Measurements from ENCODE around the gene RNF212B.
"Not testable (repeated sequence)": the region's sequence is repeated elsewhere in the genome, so short reads cannot be mapped to it uniquely, and the experiment has no call there.

Gene RNF212B, protein sequence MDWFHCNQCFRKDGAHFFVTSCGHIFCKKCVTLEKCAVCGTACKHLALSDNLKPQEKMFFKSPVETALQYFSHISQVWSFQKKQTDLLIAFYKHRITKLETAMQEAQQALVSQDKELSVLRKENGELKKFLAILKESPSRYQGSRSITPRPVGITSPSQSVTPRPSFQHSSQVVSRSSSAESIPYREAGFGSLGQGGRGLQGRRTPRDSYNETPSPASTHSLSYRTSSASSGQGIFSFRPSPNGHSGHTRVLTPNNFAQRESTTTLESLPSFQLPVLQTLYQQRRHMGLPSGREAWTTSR

DNA sequence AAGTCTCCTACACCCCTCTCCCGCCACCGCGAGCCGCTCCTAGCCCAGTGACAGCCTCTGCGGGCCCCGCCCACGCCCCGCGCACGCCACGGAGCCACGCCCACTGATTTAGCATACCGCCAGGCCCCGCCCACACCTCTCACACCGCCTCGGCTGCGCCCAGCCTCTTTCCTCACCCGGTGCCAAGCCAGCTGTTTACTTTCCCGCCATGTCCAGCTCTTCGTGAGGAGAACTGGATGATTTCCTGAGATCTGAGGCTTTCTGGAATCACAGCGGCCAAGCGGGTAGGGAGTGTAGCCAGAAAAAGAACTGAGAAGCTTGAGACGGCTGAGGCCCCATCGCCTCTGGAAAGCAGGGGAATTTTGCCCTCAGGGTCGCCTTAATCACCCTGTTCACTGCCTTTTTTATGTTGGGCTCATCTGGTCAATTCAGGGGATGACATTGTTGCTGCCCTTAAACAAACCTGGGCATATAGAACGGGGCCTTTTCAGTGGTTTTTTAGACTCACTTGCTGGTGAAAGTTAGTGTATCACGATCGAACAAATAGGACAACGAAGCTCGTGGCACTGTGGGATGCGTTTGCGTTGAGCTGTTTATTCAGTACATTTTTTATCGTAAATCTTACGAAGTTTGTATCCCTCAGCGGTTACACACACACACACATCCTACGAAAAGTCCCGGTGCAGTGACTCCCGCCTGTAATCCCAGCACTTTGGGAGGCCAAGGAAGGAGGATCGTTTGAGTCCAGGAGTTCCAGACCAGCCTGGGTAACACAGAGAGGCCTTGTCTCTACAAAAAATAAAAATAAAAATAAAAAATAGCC is at the start of gene RNF212B:
Gene RNF212B, plus strand, starts transcription at position 165 of the 823 bp plus-strand sequence. CDS start 2,410 bp downstream, outside the sequence.
- DNase-seq: no peak

DNA sequence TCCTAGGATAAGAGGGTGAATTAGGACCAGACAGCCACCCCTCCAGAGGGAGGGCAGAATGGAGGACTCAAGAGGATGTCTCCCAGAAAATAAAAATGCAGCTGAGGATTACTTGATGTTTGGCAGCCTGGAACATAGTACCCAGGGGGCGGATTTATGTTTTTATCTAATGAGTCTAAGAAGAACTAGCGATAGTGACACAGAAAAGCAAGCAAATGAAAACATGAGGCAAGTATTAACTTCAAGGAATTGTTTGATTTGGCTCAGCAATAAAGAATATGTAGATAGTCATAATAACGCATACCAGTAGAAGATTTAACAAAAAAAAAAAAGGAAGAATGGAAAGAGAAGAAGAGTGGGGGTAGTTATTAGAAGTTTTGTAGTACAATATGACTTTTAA is 44.3 kb upstream of the RNF212B start:
- DNase-seq: no peak

DNA sequence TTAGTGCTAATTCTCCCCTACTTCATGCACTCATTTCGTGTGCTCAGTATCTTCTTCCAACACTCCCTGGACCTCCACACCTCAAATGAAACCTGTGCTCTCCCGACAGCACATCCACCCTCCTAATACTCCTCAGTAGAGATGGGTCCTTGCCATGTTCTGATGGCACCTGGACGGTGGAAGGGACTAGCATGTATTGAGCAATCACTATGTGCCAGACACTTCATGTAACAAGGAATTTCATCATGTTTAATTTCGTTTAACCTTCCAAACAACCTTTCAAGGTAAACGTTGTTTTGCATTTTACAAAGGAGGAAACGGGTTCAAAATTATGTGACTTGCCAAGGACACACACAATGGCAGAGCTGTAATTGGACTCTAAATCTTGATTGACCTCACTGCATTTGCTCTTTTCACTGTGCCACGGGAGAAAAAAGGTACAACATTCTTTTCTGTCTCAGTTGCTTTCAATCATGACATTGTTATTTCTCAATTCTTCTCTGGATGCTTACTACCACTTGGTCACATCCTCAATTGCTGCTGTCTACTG is 42.1 kb upstream of the RNF212B start:
- DNase-seq: no peak

DNA sequence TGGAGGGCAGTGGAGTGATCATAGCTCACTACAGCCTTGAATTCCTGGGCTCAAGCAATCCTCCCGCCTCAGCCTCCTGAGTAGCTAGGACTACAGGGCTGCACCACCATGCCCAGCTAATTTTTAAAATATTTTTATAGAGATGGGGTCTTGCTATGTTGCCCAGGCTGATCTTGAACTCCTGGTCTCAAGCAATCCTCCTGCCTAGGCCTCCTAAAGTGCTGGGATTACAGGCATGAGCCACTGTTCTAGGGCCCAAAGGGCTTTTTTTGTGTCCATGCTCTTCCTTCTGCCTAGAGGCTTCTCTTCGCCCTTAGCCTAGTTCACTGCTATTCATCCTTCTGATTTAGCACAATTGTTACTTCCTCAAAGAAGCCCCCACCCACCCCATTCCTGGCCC is 41.2 kb upstream of the RNF212B start:
- DNase-seq: not testable (repeated sequence)

DNA sequence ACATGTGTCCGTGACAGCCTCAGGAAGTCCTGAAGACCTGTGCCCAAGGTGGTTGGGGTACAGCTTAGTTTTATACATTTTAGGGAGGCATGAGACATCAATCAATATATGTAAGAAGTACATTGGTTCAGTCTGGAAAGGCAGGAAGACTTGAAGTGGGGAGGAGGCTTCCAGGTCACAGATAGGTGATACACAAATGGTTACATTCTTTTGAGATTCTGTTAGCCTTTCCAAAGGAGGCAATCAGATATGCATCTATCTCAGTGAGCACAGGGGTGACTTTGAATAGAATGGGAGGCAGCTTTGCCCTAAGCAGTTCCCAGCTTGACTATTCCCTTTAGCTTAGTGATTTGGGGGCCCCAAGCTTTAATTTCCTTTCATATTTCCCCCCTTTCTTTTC is 38.6 kb upstream of the RNF212B start:
- DNase-seq: not testable (repeated sequence)

DNA sequence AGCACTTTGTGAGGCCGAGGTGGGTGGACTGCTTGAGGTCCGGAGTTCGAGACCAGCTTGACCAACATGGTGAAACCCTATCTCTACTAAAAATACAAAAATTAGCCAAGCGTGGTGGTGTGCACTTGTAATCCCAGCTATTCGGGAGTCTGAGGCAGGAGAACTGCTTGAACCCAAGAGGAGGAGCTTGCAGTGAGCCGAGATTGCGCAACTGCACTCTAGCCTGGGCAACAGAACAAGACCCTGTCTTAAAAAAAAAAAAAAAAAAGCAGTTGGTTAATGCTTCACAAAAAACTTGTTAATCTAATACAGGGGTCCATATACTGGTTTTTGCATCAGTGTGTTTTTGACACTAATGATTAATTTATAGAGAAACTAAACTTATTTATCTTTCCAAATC is 35.7 kb upstream of the RNF212B start:
- DNase-seq: no peak

DNA sequence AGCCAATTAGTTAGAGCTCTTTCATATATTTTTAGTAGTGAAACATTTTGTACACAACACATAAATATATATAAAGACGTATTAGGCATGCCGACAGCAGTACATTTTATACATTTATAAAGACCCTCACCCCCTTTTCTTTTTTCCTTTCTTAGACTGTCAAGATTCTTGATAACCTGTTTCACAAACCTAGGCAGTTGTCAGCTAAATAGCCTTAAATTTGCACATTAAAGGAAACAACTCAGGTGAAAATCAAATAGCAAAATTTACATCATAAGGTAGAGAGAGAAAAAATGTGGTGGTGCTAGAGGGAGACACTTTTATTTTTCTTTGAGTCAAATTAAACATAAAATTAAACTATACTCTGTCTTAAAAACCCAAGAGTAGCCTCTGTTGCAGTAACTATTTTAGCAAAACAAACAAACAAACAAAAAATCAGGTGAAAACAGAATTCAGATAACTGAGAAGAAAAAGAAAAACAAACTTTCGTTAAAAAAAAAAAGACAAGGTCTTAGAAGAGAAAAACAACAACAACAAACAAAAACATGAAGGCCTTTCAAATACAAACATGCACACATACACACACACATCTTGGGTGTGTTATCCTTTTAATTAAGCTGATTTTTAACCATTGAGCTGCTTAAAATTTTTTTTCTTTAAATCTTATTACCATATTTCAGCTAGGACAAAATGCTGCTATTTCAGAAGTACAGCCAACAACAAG is 31.2 kb upstream of the RNF212B start:
- DNase-seq: no peak

DNA sequence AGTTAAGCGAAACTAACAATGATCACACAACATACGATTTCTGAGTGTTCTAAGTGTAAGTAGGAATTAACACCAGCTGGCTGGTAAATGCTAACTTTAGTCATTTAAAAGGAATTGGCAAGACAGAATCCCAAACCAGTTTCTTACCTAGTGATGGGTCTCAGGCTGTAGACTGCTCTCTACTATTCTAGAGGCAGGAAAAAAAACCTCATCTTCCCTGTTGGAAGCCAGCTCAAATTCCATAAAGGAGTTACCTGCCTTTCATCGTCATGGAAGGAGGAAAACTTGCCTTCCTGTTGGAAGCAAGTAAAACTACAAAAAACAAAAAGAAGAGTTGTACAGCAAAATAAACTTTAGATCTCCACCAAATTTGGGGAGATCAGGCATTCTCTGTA is 30.6 kb upstream of the RNF212B start:
- no peak for DNase-seq

DNA sequence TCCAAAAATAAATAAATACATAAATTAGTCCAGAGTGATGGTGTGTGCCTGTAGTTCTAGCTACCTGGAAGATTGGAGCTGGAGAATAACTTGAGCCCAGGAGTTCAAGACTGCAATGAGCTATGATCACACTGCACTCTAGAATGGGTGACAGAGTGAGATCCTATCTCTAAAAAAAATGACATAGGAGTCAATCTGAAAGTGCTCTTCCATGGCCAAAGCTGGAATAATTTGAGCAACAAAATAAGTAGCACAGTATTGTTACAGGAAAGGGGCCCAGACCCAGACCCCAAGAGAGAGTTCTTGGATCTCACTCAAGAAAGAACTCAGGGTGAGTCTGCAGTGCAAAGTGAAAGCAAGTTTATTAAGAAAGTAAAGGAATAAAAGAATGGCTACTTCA is 29.4 kb upstream of the RNF212B start:
- no peak for DNase-seq

DNA sequence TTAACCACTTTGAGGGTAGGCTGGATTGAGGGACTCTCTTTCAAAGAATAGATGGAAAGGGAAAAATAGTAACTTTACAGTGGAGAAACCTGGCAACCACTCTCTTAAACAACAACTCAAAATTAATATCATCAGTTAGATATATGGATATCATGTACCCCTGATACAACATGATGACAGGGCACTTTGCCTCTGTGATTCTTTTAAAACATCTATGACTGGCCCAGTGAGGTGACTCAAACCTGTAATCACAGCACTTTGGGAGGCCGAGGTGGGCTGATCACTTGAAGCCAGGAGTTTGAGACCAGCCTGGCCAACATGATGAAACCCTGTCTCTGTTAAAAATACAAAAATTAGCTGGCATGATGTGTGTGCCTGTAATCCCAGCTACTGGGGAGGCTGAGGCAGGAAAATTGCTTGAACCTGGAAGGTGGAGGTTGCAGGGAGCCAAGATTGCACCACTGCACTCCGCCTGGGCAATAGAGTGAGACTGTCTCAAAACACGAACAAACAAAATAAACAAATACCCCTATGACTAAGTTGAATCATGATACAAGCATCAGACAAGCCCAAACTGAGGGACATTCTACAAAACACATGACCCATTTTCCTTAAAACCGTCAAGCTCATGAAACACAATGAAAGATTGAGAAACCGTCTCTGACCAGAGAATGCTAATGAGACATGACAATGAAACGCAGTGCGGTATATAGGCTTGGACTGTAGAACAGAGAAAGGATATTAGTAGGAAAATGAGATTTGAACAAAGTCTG is 27.9 kb upstream of the RNF212B start:
- DNase-seq: no peak

DNA sequence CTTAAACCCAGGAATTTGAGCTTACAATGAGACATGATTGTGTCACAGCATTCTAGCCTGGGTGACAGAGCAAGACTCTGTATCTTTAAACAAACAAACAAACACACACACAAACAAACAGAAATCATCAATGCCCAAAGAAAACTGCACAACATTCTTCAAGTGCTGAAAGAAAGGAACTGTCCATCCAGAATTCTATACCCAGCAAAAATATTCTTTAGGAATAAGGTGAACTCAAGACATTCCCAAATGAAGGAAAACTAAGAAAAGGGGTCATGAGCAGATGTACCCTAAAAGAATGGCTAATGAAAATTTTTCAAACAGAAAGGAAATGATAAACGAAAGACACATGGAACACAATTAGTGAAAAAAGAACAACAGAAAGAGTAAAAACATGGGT is 22.3 kb upstream of the RNF212B start:
- DNase-seq: no peak

DNA sequence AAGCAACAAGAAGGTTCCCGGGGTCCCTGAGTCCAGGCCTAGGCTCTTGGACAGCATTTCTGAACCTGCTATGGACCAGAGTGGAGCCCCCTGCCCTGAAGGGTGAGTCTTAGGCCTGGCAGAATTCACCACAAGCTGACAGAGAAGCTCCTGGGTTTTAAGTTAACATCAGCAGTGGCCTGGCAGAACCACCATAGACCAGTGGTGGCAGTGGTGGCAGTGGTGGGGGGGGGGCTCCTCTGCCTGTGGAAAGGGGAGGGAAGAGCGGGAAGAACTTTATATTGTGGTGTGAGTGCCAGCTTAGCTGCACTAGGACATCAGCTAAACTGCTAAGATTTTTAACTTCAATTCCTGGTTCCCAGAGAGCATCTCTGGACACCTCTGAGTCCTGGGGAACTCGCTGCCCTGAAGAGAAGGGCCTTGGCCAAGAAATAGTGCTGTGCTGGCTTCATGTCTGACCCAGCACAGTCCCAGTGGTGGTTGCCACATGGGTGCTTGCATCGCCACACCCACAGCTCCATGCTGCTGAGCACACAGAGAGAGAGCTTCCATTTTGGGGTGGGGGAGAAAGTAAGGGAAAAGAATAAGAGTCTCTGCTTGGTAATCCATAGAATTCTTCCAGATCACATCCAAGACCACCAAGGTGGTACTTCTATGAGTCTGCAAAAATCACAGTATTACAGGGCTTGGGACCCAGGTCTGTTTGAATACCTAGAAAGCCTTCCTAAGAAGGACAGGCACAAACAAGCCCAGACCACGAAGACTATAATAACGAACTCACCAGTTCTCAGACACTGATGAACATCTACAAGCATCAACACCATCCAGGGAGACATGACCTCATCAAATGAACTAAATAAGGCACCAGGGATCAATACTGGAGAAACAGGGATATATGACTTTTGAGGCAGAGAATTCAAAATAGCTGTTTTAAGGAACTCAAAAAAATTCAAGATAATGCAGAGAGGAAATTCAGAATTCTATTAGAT is 20.4 kb upstream of the RNF212B start:
- DNase-seq: no peak

DNA sequence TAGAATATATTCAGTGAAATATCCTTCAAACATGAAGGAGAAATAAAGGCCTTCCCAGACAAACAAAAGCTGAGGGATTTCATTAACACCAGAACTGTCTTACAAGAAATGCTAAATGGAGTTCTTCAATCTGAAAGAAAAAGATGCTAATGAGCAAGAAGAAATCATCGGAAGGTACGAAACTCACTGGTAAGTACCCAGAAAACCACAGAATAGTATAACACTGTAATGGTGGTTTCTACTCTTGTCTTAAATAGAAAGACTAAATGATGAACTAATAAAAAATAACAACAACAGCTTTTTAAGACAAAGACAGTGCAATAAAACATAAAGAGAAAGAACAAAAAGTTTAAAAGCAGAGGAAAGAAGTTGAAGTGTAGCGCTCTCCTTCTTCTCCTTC is 18.7 kb upstream of the RNF212B start:
- no peak for DNase-seq

DNA sequence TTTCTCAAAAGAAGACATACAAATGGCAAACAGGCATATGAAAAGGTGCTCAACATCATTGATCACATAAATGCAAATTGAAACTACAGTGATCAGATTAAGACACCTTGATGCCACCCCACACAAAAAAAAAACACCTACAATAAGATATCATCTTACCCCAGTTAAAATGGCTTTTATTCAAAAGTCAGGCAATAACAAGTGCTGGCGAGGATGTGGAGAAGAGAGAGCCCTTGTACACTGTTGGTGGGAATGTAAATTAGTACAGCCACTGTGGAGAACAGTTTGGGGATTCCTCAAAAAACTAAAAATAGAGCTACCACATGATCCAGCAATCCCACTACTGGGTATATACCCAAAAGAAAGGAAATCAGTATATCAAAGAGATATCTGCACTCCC is 12.8 kb upstream of the RNF212B start:
- not testable (repeated sequence) for DNase-seq

DNA sequence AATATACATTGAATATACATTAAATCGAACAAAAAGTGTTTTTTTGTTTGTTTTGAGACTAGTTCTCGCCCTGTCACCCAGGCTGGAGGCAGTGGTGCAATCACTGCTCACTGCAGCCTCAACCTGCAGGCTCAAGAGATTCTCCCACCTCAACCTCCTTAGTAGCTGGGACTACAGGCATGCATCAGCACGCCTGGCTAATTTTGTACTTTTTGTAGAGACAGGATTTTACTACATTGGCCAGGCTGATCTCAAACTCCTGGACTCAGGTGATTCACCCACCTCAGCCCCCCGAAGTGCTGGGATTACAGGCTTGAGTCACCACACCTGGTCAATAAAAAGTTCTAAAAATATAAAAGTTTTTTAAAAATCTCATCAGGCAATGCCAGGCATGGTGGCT is 10.2 kb upstream of the RNF212B start:
- no peak for DNase-seq

DNA sequence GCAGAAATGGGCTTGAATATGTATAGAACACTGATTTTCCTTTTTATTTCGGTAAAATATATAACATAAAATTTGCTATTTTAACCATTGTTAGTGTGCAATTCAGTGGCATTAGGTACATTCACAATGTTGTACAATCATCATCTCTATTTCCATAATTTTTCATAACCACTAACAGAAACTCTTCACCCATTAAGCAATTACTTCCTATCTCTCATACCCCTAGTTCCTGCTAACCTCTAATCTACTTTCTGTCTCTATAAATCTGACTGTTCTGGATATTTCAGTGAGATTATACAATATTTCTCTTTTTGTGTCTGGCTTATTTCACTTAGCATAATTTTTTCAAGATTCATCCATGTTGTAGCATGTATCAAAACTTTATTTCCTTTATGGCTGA is 8.9 kb upstream of the RNF212B start:
- no peak for DNase-seq

DNA sequence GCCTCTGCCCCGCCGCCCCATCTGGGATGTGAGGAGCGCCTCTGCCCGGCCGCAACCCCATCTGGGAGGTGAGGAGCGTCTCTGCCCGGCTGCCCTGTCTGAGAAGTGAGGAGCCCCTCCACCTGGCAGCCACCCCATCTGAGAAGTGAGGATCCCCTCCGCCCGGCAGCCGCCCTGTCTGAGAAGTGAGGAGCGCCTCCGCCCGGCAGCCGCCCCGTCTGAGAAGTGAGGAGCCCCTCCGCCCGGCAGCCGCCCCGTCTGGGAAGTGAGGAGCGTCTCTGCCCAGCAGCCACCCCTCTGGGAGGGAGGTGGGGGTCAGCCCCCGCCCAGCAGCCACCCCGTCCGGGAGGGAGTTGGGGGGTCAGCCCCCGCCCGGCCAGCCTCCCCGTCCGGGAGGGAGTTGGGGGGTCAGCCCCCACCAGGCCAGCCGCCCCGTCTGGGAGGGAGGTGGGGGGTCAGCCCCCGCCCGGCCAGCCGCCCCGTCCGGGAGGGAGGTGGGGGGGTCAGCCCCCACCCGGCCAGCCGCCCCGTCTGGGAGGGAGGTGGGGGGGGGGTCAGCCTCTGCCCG is 5.4 kb upstream of the RNF212B start:
- not testable (repeated sequence) for DNase-seq

DNA sequence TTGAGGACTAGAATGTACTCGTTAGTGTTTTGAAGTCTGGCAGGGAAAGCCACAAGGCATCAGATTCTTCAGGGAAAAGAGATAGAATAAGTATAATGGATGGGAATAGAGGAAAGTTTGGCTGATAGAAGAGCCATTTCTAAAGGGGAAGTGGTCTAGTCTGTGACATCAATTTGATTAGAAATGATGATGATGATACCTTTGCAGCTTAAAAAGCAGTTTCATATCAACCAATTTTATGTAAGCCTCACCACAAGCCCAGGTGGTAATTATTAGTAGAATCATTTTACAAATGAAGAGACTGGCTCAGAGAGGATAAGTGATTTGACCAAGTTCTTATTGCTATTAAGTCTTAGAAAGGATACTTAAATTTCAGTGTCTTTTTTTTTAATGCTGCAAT is 2.9 kb downstream of the RNF212B start:
- DNase-seq: no peak

DNA sequence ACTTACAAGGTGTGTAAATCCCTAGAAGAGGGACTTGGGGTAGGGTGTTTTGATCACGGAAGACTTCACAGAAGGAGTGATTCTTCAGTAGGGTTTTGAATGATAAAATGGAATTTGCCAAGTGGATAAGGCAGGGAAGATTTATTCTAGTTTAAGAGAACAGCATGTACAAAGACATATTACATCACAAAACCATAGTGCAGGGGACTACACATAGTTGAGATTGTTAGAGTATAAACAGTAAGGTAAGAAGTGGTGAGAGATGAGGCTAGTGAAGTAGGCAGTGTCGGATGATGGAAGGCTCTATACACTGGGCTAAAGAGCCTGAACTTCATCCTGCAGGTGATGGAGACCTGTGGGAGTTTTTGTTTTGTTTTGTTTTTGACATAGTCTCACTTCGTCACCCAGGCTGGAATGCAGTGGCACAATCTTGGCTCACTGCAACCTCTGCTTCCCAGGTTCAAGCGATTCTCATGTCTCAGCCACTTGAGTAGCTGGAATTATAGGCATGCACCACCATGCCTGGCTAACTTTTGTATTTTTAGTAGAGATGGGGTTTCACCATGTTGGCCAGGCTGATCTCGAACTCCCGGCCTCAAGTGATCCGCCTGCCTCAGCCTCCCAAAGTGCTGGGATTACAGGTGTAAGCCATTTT is 3.5 kb downstream of the RNF212B start:
- not testable (repeated sequence) for DNase-seq

DNA sequence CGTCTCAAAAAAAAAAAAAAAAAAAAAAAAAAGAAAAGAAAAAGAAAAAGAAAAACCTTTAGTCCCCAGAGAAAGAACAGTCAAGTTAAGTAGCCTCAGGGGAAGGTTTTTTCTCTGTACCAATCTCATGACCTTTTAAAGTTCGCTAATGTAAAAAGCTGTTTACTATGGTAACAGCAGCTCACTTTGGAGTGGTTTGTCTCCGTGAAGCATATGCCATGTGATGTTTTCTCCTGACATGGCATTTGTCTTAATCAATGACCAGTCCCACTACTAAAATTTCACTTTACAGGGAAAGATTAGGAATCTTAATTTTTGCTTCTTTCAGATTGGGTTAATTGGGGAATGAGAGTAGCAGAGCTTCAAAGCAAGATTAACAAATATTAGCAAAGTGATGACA is 4.3 kb downstream of the RNF212B start:
- no peak for DNase-seq

All from NK-92 treated with Interleukin-12 subunit alpha and Interleukin-12 subunit beta, amount 100 ng/mL, for 24 hours (cell line).